ENCODE data around the gene NPRL2. TPM values are rescaled to one million over a fixed set of nuclear protein-coding genes. Genes with fewer than 3 reads are reported as not detected.

The NPRL2 gene
- total and polyA plus RNA-seq, 9 of the 15 experiments (the other 6 are each of a cell fraction or from before 2014, with no cell fraction given) = 17.4 to 40.4 (median 24.4) TPM

GRCh38 chr3:50388016-50388719, 37.6 kb upstream of the NPRL2 start:
- in situ Hi-C loops (cut with MboI) = no loop called here
- POLR2A ChIA-PET = interaction anchor here (1.1 kb wide), 1 partner anchor 9 kb away, joined by 4 read pairs; no protein-coding TSS in a partner anchor
- intact Hi-C loops (cut with micrococcal nuclease) = no loop called here
- Histone ChIP-seq H3K4me2 (ENCODE audit: insufficient read depth, low read length) (no peak overlapping the region), H3K9ac (ENCODE audit: insufficient read depth in 1 of 2, low read depth in 2 of 2, low read length in 2 of 2) (no peak overlapping the region), H3K9me3 (replicated peaks; ENCODE audit: control insufficient read depth, insufficient read depth, low read depth, low read length) (no peaks in the 10 kb centered on the region), H3K9me1 (ENCODE audit: control insufficient read depth, insufficient read depth, low read length) (no peaks in the 10 kb centered on the region), H3K36me3 (ENCODE audit: control insufficient read depth, insufficient read depth, low read length) (no peaks in the 10 kb centered on the region), H4K20me1 (replicated peaks; ENCODE audit: control insufficient read depth, insufficient read depth, low read length) (no peaks in the 10 kb centered on the region), H3K4me3 (no peak overlapping the region), H3K79me2 (ENCODE audit: control insufficient read depth, insufficient read depth, low read length) (no peaks in the 10 kb centered on the region), H3K4me1 (replicated peaks in 1 of 2; ENCODE audit: control insufficient read depth in 2 of 2, insufficient read depth in 2 of 2, low read length in 2 of 2) (peaks cover 4 to 40% of the 10 kb centered on the region in 2 experiments; a peak in 2 of 5 replicates), H3K27ac (ENCODE audit: extremely low read depth, low read depth, low read length) (no peak overlapping the region), H2AFZ (ENCODE audit: low read depth, low read length) (no peak overlapping the region), H3K27me3 (ENCODE audit: control insufficient read depth in 2 of 2, insufficient read depth in 2 of 2, low read length in 2 of 2) (peaks cover 0 to 39% of the 10 kb centered on the region in 2 experiments; a peak in 4 of 5 replicates)
- CTCF ChIA-PET (ENCODE audit: low intra/inter-chr PET ratio) = interaction anchor here (1.6 kb wide), 1 partner anchor 12 kb away, joined by 4 read pairs; no protein-coding TSS in a partner anchor
- peak; percentile 14 to 41 (median 38) for DNase-seq (ENCODE audit: extremely low read depth in 1 of 4, low spot score in 3 of 4)
- WGBS (ENCODE audit: insufficient coverage, low coverage, missing lambda C conversion rate) = 32% methylated on average over 20 of the region's 25 CpGs
- FAIRE-seq = no peak
- ATAC-seq = peak; percentile 77
- no TSS peak for BruUV-seq (replicated peaks)
- TF ChIP-seq EZH2 (IDR thresholded peaks at IDR 0.05; ENCODE audit: borderline replicate concordance, low read depth, low read length) (no peak), SMARCA4 (IDR thresholded peaks at IDR 0.05) (no peak), SNIP1 (IDR thresholded peaks at IDR 0.05; ENCODE audit: low read depth) (no peak), MAZ (CRISPR knock-in tag; conservative IDR thresholded peaks at IDR 0.05 in 1 of 2, IDR thresholded peaks at IDR 0.05 in 1 of 2) (no peak), FOXJ2 (tag; IDR thresholded peaks at IDR 0.05) (no peak), NFRKB (IDR thresholded peaks at IDR 0.05; ENCODE audit: low read depth) (no peak), MAFK (IDR thresholded peaks at IDR 0.05; ENCODE audit: low read length) (no peak), NUFIP1 (IDR thresholded peaks at IDR 0.05; ENCODE audit: partially characterized antibody) (no peak), RAD21 (CRISPR knock-in tag; conservative IDR thresholded peaks at IDR 0.05 in 1 of 2, IDR thresholded peaks at IDR 0.05 in 1 of 2) (peak in 1 of 2 experiments; percentile 43; a peak in 1 of 4 replicates), ZNF507 (tag; conservative IDR thresholded peaks at IDR 0.05) (no peak), ZNF184 (CRISPR knock-in tag; IDR thresholded peaks at IDR 0.05) (no peak)
- TF ChIP-seq, protein P1, sequence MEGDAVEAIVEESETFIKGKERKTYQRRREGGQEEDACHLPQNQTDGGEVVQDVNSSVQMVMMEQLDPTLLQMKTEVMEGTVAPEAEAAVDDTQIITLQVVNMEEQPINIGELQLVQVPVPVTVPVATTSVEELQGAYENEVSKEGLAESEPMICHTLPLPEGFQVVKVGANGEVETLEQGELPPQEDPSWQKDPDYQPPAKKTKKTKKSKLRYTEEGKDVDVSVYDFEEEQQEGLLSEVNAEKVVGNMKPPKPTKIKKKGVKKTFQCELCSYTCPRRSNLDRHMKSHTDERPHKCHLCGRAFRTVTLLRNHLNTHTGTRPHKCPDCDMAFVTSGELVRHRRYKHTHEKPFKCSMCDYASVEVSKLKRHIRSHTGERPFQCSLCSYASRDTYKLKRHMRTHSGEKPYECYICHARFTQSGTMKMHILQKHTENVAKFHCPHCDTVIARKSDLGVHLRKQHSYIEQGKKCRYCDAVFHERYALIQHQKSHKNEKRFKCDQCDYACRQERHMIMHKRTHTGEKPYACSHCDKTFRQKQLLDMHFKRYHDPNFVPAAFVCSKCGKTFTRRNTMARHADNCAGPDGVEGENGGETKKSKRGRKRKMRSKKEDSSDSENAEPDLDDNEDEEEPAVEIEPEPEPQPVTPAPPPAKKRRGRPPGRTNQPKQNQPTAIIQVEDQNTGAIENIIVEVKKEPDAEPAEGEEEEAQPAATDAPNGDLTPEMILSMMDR (IDR thresholded peaks at IDR 0.05 in 2 of 3, conservative IDR thresholded peaks at IDR 0.05 in 1 of 3; ENCODE audit: insufficient read depth in 2 of 3, low read depth in 1 of 3, low read length in 3 of 3) = peak; percentile 42 to 48 (median 46); a peak in 5 of 6 replicates
- TF ChIP-seq, protein P2, sequence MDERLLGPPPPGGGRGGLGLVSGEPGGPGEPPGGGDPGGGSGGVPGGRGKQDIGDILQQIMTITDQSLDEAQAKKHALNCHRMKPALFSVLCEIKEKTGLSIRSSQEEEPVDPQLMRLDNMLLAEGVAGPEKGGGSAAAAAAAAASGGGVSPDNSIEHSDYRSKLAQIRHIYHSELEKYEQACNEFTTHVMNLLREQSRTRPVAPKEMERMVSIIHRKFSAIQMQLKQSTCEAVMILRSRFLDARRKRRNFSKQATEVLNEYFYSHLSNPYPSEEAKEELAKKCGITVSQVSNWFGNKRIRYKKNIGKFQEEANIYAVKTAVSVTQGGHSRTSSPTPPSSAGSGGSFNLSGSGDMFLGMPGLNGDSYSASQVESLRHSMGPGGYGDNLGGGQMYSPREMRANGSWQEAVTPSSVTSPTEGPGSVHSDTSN (CRISPR knock-in tag; IDR thresholded peaks at IDR 0.05; ENCODE audit: low read depth) = no peak
- TF ChIP-seq, protein P2 (tag; conservative IDR thresholded peaks at IDR 0.05; ENCODE audit: low read depth) = no peak
- TF ChIP-seq, protein P3, sequence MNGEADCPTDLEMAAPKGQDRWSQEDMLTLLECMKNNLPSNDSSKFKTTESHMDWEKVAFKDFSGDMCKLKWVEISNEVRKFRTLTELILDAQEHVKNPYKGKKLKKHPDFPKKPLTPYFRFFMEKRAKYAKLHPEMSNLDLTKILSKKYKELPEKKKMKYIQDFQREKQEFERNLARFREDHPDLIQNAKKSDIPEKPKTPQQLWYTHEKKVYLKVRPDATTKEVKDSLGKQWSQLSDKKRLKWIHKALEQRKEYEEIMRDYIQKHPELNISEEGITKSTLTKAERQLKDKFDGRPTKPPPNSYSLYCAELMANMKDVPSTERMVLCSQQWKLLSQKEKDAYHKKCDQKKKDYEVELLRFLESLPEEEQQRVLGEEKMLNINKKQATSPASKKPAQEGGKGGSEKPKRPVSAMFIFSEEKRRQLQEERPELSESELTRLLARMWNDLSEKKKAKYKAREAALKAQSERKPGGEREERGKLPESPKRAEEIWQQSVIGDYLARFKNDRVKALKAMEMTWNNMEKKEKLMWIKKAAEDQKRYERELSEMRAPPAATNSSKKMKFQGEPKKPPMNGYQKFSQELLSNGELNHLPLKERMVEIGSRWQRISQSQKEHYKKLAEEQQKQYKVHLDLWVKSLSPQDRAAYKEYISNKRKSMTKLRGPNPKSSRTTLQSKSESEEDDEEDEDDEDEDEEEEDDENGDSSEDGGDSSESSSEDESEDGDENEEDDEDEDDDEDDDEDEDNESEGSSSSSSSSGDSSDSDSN (IDR thresholded peaks at IDR 0.05; ENCODE audit: borderline replicate concordance in 1 of 2, low read depth in 2 of 2, low read length in 2 of 2) = no peak

Data from K562 (cell line).